Measurements from ENCODE around the gene DNAH11.
"Not testable (repeated sequence)": the region's sequence is repeated elsewhere in the genome, so short reads cannot be mapped to it uniquely, and the experiment has no call there.

DNAH11 gene

DNA sequence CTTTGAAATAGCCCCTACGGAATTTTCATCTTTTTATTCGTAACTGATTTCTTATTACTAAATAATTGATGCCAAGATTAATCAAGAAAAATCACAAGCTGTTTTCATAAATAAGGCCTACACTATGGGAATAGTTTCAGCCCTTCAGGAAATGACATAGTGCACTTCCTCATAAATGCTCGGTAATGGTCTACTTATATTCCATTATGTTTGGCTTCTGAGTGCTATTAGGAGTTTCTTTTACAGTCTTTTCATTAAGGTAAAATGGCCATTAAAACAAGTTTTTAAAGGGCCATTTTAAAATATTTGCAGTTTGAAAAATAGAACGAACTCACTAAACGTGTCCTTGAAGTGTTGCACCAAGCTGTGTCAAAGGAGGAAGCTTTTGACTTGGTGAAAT, 174.5 kb downstream of the DNAH11 start:
- DNase-seq (ENCODE audit: low read depth), result no peak

DNA sequence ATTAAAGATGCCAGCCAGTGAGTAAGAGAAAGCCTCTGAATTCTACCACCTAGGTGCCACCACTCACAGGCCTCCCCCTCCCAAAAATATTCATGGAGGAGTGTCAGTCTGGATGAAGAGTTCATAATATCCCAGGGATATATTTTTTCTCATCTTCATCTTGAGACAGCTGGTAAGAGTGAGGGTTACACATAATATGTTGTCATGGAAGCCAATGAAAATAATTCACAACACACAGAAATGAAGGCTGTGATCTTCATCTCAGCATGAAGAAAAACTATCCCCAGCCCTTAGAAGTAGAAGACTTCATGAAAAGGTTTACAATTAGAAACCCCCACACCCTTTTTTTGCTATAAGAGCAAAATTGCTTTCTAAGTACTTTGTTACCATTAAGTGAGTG, 175.6 kb downstream of the DNAH11 start:
- DNase-seq (ENCODE audit: low read depth), result no peak

DNA sequence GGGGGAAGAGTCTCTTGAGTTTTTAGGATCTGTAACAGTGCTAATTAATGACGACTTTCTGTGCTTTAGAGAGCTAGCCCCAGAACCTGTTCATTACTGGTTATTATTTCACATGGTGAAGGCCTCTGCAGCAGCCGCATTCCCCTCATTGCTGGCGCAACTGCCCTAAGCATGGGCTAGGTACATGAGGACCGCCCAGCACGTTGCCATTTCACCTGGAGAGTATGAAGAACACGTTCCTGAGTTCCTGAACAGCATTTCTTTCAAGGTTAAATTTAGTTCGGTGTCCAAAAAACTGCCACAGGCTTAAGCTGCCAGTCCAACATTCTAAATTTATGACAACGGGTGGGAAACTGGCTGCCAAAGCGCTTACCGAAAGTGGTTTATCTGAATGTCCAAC, 177.0 kb downstream of the DNAH11 start:
- DNase-seq (ENCODE audit: low read depth), result no peak

DNA sequence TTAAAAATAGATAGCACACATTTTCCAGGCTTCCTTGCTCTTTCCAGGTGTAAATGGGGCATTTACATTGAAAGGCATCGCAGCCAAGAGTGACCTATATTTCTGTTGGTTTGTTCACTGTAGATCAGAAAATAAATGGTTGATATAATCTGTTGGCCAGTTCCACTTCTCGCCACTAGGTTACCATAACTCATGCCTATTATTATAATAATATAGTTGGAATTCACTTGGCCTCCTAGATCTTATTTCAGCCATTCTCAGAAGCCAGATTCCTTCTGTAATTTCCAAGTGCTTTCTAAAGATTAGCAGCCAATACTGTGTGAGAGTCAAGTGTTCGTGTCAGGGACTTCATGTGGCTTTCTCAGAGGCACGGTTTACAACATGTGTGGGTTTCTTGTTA, 179.5 kb downstream of the DNAH11 start:
- DNase-seq (ENCODE audit: low read depth), result no peak

DNA sequence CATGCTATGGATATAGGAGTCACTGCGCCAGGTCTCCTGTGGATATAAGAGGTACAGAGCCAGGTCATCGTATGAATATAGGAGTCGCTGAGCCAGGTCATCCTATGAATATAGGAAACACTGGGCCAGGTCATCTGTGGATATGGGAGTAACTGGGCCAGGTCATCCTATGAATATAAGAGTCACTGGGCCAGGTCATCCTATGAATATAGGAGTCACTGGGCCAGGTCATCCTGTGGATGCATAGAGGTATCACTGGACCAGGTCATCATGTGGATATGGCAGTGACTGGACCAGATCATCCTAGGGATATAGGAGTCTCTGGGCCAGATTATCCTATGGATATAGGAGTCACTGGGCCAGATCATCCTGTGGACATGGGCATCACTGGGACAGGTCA, 181.7 kb downstream of the DNAH11 start:
- DNase-seq (ENCODE audit: low read depth), result no peak

DNA sequence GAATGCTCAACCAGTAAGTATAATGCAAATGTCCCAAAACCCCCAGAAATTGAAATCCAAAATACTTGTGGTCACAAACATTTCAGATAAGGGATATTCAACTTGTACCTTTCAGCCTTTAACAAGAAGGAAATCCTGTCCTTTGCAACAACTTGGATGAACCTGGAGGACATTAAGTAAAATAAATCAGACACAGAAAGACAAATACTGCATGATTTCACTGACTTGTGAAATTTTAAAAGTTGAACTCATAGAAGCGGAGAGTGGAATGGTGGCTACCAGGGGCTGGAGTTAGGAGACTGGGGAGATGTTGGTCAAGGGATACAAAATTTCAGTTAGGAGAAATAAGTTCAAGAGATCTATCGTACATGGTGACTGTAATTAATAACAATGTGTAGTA, 187.6 kb downstream of the DNAH11 start:
- no peak for DNase-seq (ENCODE audit: low read depth)

DNA sequence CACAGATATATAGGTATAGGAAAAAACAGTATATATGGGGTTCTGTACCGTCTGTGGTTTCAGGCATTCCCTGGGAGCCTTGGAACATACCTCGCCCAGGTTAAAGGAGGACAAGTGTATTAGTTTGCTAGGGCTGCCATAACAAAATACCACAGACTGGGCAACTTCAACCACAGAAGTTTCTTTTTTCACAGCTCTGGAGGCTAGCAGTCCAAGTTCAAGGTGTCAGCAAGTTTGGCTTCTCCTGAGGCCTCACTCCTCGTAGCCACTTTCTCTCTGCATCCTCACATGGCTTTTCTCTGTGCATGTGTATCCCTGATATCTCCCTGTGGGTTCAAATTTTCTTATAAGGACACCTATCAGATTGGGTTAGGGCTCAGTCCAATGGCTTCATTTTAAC, 189.1 kb downstream of the DNAH11 start:
- DNase-seq (ENCODE audit: low read depth), result no peak

DNA sequence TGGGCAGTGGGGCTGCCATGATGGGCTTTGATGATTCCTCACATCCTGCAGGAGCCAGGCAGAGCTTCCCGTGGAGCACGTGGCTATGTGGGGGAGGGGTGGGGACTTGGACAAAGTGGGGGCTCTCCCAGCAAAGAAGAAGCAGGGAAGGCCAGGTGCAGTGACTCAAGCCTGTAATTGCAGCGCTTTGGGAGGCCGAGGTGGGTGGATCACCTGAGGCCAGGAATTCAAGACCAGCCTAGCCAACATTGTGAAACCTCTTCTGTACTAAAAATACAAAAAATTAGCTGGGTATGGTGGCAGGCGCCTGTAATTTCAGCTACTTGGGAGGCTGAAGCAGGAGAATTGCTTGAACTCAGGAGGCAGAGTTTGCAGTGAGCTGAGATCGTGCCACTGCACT, 190.1 kb downstream of the DNAH11 start:
- not testable (repeated sequence) for DNase-seq (ENCODE audit: low read depth)

DNA sequence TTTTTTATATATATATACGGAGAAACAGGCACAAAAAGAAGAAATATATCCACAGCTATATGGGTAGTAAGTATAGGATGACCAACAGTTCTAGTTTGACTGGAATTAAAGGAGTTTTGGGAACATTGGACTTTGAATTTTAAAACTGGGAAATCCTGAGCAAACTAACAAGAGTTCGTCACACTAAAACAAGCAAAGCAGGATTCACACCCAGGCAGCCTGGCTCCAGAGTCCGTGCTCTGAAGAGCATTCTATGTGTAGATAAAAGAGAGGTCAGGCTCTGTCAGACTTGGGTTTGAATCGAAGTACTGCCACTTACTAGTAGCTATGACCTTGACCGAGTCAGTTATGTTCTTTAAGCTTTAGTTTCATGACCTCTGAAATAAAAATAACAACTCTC, 191.0 kb downstream of the DNAH11 start:
- no peak for DNase-seq (ENCODE audit: low read depth)

DNA sequence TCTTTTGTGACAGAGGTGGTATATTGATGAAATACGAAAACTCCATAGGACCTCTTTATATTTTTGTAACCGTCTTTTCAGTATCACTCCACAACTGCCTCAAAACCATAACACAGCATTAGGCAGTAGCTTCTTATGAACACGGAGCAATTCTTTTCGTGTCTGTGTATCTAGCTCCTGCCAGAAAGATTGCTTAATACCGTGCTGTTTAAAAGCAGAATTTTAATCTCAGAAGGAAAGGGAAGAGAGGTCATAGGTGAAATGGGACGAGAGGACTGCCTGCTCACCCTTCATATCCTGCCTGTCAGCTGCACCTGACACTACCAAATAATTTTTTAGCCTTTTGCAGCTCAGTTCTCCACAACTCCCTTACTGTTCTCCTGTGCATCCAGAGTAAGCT, 200.7 kb downstream of the DNAH11 start:
- DNase-seq (ENCODE audit: low read depth), result peak; percentile 8

DNA sequence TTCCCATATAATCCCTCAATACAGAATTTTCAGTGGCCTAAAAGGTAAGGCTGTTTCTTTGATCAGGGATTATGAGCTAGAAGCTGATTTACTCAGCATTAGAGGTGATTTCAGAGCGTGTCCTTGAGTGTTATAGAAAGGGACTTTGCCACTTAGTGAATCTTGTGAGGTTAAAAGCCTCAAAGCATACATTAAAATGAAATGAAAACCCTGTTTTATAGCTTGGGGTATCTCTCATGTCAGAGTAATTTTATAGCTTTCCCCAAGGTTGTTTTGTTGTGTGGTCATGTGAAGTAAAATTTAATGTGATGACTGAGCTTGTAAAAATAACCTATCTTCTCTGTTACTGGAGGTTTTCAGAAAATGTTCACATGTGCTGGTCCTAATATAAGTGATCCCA, 204.1 kb downstream of the DNAH11 start:
- no peak for DNase-seq (ENCODE audit: low read depth)

DNA sequence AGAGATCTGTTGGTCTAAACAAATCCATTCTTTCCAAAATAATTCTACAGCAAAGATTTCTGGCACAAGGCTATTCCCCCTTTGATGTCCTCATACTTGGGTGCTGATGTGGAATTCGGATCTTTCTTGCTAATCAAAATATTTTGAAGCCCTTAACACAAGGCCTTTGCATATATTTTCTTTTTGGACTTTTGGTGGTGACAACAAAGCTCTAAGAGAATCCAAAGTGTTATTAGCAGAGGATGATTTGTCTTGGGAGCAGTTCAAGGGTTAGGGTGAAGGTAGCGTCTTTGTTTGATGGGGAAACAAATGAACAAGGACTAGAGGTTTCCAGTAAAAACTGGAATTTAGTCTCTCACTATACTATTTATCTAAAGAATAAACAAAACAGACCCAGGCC, 205.0 kb downstream of the DNAH11 start:
- no peak for DNase-seq (ENCODE audit: low read depth)

DNA sequence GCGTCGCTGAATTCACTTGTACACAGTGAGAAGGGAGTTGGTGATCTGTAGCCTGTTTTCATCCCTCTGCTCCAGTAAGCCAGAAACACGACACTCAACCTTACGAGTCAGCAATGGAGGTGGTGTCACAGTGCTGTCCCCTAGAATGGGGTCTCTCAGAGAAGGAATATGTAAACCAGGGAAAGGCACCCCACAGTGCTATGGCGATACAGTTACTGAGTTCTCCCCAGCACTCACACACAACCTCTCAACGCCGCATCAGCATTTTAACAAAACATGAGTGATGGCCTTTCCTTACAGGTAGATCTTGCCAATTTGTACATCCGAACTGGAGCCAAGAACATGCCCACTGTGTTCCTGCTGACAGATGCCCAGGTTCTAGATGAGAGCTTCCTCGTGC, 206.5 kb downstream of the DNAH11 start:
- no peak for DNase-seq (ENCODE audit: low read depth)

DNA sequence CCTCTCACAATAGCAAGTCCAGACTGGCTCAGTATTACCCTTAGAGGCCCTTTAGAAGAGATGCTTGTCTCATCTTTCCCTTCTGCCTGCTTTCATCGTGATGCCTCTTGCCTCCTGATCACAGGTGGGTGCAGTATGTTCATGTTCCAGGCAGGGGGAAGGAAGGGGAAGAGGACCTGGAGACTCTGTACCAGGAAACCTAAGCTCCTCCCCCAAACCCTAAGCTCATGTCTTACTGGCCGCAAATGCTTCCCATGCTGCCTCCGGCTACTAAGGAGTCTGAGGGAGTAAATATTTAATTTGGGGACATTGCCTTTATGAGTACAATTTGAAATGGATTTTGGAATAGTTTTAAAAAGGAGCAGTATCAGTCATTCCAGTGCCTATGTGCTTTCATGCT, 210.2 kb downstream of the DNAH11 start:
- DNase-seq (ENCODE audit: low read depth), result no peak

DNA sequence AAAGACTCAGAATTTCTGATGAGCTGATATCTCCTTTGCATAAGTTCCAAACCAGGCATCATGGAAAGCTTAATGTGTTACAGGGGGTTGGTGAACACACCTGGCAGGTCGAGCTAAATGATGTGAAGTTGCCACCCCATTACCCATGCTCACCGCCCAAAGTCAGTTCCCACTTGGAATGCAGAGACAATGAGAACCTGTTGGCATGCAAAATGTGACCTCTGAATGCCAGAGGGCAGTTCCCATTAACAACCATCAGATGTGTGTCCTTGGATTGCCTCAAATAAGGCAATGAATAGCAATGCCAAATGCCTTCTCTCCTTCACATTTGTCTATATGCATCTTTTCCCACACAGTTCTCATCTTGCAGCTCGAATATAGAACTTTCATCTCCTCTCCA, 212.1 kb downstream of the DNAH11 start:
- DNase-seq (ENCODE audit: low read depth), result no peak

DNA sequence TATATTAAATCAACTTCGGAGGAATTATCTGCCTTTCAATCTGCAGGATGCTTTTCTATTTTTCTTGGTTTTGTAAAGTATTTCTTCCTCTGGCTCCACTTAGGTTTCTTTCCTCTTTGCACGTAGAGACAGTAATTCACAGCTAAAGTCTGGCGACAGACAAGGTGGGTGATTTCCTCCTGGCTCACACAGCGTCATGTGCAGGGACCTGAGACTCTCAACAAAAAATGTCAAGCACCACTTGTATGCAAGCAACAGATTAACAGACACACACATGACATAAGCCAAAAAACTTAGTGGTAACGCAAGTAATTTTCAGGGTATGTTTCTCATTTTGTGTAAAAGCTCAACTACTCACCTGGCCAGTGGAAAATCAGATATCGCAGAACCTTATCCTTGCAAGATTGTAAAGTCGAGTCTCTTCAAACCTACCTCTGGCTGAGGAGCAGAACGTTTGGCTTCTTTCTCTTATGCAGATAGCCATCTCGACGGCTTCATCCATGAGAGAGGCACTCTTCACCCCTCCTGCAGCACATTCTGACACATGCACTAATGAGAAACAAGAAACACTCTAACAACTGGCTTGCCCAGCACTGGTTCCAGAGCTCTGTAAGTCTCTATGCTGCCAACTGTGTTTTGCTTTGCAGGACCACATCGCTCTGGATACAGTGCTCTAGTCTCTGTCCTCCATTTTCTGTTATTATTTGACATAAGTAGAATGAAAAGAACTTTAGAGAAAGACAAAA, 214.9 kb downstream of the DNAH11 start:
- DNase-seq (ENCODE audit: low read depth), result no peak

DNA sequence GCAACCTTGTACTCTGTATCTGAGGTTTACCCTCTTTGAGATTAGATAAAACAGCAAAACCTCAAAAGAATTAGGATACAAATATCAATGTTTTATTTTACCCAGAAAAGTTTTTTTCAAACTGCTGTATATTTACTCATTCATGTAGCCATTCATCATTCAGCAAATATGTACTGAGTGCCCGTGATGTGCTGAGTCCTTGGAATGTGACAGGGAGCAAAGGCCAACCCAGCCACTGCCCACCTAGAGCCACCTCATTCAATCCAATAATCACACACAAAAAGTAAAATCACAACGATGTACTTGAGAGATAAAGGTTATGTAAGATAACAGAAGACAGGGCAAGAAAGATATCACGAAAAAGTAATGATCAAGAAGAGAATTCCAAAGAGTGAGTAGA, 215.4 kb downstream of the DNAH11 start:
- DNase-seq (ENCODE audit: low read depth), result no peak

DNA sequence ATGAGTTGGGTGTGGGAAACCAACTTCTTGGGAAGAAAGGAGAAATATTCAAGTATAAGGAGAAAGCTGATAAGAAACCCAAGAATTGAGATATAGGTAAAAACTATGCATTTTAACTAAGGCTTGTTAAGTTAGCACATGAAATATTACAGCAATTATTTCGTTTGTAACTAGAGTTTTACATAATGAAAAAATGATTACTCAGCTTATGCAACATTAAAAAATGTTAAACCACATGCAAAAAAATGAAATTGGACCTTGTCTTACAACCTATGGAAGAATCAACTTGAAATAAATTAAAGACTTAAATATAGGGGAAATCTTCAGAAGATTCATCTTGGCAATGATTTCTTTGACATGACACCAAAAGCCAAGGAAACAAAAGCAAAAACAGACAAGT, 219.6 kb downstream of the DNAH11 start:
- no peak for DNase-seq (ENCODE audit: low read depth)

DNA sequence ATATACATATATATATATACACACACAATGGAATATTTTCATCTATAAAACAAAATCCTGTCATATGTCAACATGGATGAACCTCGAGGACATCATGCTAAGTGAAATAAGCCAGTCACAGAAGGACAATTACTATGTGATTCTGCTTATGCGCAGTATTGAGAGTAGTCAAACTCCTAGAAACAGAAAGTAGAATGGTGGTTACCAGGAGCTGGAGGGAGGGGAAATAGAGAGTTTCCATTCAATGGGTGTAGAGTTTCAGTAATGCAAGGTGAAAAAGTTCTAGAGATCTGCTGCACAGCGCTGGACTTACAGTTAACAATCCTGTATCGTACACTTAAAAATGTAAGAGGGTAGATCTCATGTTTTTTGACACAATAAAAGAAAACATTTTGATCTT, 221.0 kb downstream of the DNAH11 start:
- no peak for DNase-seq (ENCODE audit: low read depth)

DNA sequence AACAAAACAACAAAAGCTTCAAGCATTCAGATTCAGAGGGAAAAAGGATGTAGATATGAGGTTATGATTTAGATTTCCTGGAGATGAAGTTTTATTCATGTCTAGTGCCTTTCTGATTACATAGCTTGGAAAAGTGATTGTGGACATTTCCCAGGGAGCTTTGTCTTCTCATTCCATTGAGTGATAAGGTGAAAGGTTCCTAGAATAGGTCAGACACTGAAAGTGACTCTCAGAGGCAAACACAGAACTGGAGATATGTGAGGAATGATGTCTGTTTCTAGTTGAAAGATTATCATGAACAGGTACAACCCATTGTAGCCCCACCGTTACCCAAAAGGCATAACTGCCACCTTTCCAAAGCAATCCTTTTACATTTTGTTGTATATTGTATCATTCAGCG, 223.4 kb downstream of the DNAH11 start:
- no peak for DNase-seq (ENCODE audit: low read depth)

DNA sequence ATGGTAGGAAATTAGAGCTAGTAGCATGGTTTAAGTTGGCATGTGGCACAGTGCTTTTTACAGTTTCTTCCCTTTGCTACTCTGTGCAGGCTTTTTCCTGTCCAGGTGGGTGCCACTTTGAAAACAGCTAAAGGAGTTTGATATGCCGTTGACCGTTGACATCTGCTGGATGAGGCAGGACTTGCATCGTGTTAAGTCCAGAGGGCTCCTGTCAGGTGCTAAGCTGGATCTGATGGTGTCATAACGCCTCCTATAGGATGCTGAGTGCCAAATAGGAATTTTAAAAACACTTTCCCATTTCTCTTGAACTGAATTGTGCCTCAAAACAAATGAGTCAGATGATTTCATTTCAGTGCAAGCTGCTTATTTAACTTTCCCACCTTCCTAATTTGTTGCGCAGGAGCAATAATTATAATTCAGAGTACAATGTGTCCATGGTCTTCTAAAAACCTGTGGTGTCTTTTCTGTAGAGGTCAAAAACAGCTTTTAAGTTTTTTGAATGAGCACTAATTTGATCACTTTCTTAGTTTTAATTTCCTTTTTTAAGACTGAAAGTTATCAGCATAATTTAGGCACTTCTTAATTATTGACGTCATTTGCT, 224.6 kb downstream of the DNAH11 start:
- peak; percentile 88 for DNase-seq (ENCODE audit: low read depth)

DNA sequence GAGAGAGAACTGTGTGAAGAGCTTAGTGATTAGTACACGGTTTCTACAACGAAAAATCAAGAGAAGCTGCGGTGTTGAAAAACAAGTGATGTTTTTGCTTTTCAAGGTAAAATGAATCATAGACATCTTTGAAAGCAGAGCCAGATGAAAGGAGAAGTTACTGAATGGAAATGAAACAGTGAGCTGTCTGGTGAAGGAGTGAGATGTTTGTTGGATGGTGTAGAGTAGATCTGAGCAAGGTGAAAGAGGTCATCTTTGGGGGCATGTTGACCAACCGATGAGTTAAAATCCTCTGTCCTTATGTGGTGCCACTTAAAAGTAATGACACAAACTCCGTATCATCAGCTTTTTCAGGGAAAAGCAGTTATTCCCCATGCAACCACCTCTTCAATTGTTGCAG, 225.4 kb downstream of the DNAH11 start:
- DNase-seq (ENCODE audit: low read depth), result no peak

DNA sequence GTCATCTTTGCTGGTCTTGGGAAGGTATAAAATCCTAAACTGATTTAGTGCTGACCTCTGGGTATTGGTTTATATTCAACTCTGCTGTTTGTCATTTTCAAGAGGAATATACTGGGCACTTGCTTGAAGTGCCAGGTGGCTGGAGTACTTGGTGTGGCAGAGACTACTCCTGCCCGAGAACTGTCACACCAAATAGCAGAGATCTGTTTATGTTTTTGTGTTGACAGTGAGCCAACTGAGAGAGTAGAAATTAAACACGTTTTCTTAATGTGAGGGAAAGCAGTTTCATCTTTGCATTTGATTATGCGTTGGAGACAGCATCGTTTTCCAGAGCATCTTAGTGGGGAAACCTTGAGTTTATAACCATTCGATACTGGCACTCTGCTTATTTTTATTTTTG, 228.4 kb downstream of the DNAH11 start:
- no peak for DNase-seq (ENCODE audit: low read depth)

DNA sequence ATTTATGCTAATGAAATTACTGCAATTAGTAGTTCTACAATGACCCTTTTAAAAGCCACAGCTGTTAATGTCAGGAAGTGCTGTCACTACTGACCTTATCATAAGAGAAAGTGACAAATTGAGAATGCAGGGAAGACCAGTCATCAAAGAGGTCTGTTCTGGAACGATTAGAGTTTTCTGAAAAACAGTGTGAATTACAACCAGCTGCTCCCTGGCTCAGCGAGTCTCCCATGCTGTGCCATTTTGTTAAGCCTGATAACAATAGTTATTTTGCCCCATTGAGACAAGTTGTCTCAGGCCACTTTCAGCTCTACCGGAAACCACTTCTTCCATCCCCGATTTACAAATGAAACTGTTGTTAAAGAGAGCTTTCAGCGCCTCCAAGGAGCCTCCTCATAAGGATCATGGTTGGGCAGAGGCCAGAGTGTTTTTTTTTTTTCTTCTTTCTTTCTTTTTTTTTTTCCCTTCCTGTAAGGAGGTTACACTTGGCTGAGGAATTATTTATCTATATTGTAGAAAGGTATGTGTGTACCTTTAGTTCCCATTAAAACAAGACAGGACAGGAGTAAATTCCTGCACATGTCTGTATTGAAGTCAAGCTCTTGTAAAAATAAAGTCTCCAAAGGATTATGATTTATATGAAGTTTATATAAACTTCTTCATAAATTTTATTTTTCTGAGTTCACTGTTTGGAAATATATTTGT, 229.2 kb downstream of the DNAH11 start:
- no peak for DNase-seq (ENCODE audit: low read depth)

Data from amniotic epithelial cell (primary cell).